ENCODE data around the gene RBFOX2.

- TF ChIP-seq, protein P1, sequence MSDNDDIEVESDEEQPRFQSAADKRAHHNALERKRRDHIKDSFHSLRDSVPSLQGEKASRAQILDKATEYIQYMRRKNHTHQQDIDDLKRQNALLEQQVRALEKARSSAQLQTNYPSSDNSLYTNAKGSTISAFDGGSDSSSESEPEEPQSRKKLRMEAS (IDR thresholded peaks at IDR 0.05; ENCODE audit: insufficient read depth, insufficient read length), result no peak
- TF ChIP-seq, protein P2, sequence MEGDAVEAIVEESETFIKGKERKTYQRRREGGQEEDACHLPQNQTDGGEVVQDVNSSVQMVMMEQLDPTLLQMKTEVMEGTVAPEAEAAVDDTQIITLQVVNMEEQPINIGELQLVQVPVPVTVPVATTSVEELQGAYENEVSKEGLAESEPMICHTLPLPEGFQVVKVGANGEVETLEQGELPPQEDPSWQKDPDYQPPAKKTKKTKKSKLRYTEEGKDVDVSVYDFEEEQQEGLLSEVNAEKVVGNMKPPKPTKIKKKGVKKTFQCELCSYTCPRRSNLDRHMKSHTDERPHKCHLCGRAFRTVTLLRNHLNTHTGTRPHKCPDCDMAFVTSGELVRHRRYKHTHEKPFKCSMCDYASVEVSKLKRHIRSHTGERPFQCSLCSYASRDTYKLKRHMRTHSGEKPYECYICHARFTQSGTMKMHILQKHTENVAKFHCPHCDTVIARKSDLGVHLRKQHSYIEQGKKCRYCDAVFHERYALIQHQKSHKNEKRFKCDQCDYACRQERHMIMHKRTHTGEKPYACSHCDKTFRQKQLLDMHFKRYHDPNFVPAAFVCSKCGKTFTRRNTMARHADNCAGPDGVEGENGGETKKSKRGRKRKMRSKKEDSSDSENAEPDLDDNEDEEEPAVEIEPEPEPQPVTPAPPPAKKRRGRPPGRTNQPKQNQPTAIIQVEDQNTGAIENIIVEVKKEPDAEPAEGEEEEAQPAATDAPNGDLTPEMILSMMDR (IDR thresholded peaks at IDR 0.05; ENCODE audit: extremely low read depth in 1 of 2, insufficient read depth in 1 of 2, low read depth in 1 of 2, low read length in 2 of 2), result no peak
Measured at GRCh38 chr22:36069368-36069767, 40.7 kb upstream of the RBFOX2 start.
